Ascending aorta (tissue), 2 donors: ENCODE results near the gene TMPRSS3. TPM values are rescaled to one million over a fixed set of nuclear protein-coding genes. Genes with fewer than 3 reads are reported as not detected.

Experiments
- DNase-seq, 2 donors: peaks; one replicate each; pipeline ENCODE4 v3.0.0-alpha.2; 2019; ENCODE audit warnings: low spot score in 2 of 2
- H3K27ac ChIP-seq, 2 donors: fragments of 200-600 bp; sonication (generic); one replicate each; pipeline ENCODE4 v1.5.1; 2016 to 2017; ENCODE audit warnings: mild to moderate bottlenecking in 1 of 2
- H3K27me3 ChIP-seq: fragments of 200-600 bp; sonication (generic); one replicate; pipeline ENCODE4 v1.5.1; 2017
- H3K36me3 ChIP-seq, 2 donors: fragments of 200-600 bp; sonication (generic); one replicate each; pipeline ENCODE4 v1.5.1; 2016
- H3K4me1 ChIP-seq, 2 donors: fragments of 200-600 bp; sonication (generic); one replicate each; pipeline ENCODE4 v1.5.1; 2016 to 2017; ENCODE audit warnings: mild to moderate bottlenecking in 1 of 2
- H3K4me3 ChIP-seq, 2 donors: fragments of 200-600 bp; sonication (generic); one replicate each; pipeline ENCODE4 v1.5.1; 2016 to 2017; ENCODE audit warnings: mild to moderate bottlenecking in 1 of 2
- H3K9me3 ChIP-seq, 2 donors: fragments of 200-600 bp; sonication (generic); one replicate each; pipeline ENCODE4 v1.5.1; 2016
- CTCF ChIP-seq, 3 experiments: fragments of 200-600 bp in 2 of 3; fragments of 450-650 bp in 1 of 3; sonication (generic) in 2 of 3; IDR thresholded peaks; one replicate each; pipeline ENCODE4 v1.5.1; 2016 to 2019; ENCODE audit warnings: antibody characterized with exemption in 3 of 3, mild to moderate bottlenecking in 1 of 3, moderate library complexity in 1 of 3
- intact Hi-C: fragments of 100-400 bp; cut with DNase I; formaldehyde crosslinking; loops from one replicate; pipeline ENCODE4 v1.15.1; 2023
- total RNA-seq: library from RNA; depleted of rRNA; stranded (reverse); fragments of >200 nt; gene quantifications from one replicate; pipeline ENCODE4 v1.1.0, GENCODE V29; 2016

Gene TMPRSS3
- total RNA-seq: not detected

- intact Hi-C loops: no loop called here
- no peak for DNase-seq
- TF ChIP-seq CTCF (IDR thresholded peaks at IDR 0.05): no peak
Observed at GRCh38 chr21:42395905-42396651, at the start of gene TMPRSS3. Gene TMPRSS3, minus strand, starts transcription at chr21:42396052. Its CDS starts 635 bp downstream, at chr21:42395417.

GRCh38 chr21:42445311-42445710 is 49.5 kb upstream of the TMPRSS3 start:
- H3K9me3 ChIP-seq: no peaks in the 10 kb centered on the region
- H3K4me1 ChIP-seq: no peaks in the 10 kb centered on the region
- TF ChIP-seq CTCF (IDR thresholded peaks at IDR 0.05): no peak
- H3K36me3 ChIP-seq: no peaks in the 10 kb centered on the region
- no peak for DNase-seq
- H3K4me3 ChIP-seq: no peak overlapping the region
- no peaks in the 10 kb centered on the region for H3K27me3 ChIP-seq
- no peak overlapping the region for H3K27ac ChIP-seq
- intact Hi-C loops: no loop called here

More at GRCh38 chr21:42395905-42396651, at the start of gene TMPRSS3:
- Histone ChIP-seq H3K4me3 (no peak within 1 kb of the TSS), H3K4me1 (no peaks in the 10 kb centered on the region), H3K9me3 (no peaks in the 10 kb centered on the region), H3K27me3 (no peaks in the 10 kb centered on the region), H3K36me3 (no peaks in the 10 kb centered on the region), H3K27ac (no peak within 1 kb of the TSS)

- no peaks in the 10 kb centered on the region for H3K27me3 ChIP-seq
- H3K4me3 ChIP-seq: no peak overlapping the region
- TF ChIP-seq CTCF (IDR thresholded peaks at IDR 0.05): no peak
- no peak overlapping the region for H3K27ac ChIP-seq
- no peaks in the 10 kb centered on the region for H3K36me3 ChIP-seq
- intact Hi-C loops: no loop called here
- no peaks in the 10 kb centered on the region for H3K4me1 ChIP-seq
- DNase-seq: no peak
- H3K9me3 ChIP-seq: no peaks in the 10 kb centered on the region
Observed at GRCh38 chr21:42444745-42445059, 48.9 kb upstream of the TMPRSS3 start.

GRCh38 chr21:42443876-42444744 is 48.3 kb upstream of the TMPRSS3 start:
- no peak for DNase-seq
- TF ChIP-seq CTCF (IDR thresholded peaks at IDR 0.05): no peak
- no peaks in the 10 kb centered on the region for H3K36me3 ChIP-seq
- no peaks in the 10 kb centered on the region for H3K4me1 ChIP-seq
- no peak overlapping the region for H3K27ac ChIP-seq
- no peaks in the 10 kb centered on the region for H3K27me3 ChIP-seq
- H3K4me3 ChIP-seq: no peak overlapping the region
- intact Hi-C loops: no loop called here
- H3K9me3 ChIP-seq: no peaks in the 10 kb centered on the region

- DNase-seq: no peak
- no peaks in the 10 kb centered on the region for H3K4me1 ChIP-seq
- H3K27me3 ChIP-seq: no peaks in the 10 kb centered on the region
- no peaks in the 10 kb centered on the region for H3K9me3 ChIP-seq
- intact Hi-C loops: no loop called here
- no peak overlapping the region for H3K27ac ChIP-seq
- TF ChIP-seq CTCF (IDR thresholded peaks at IDR 0.05): no peak
- H3K4me3 ChIP-seq: no peak overlapping the region
- no peaks in the 10 kb centered on the region for H3K36me3 ChIP-seq
Observed at GRCh38 chr21:42443181-42443785, 47.4 kb upstream of the TMPRSS3 start.
